HEK293T (cell line): ENCODE measurements around the gene VPS37B.

Experiments used
- CTCF ChIA-PET: fragments of 350-600 bp; formaldehyde crosslinking; extraction: SDS; loops from one replicate; lab custom pipeline; 2021; ENCODE audit warnings: antibody characterized with exemption, inconsistent platforms; lab: Yijun Ruan, JAX
- POLR2A ChIA-PET: fragments of 350-600 bp; formaldehyde crosslinking; extraction: SDS; loops from one replicate; lab custom pipeline; 2020; ENCODE audit warnings: antibody characterized with exemption, inconsistent platforms; lab: Yijun Ruan, JAX
- DNase-seq: peaks from one replicate; pipeline ENCODE4 v3.0.0; 2012; ENCODE audit warnings: mixed read lengths; ENCODE audit errors: extremely low spot score
- ARNT ChIP-seq: fragments of 450-650 bp; IDR thresholded peaks from 2 replicates; pipeline ENCODE4 v1.6.1; 2017; ENCODE audit warnings: mild to moderate bottlenecking
- BHLHE40 ChIP-seq: fragments of 450-650 bp; IDR thresholded peaks from 2 replicates; pipeline ENCODE4 v1.6.1; 2016; ENCODE audit warnings: mild to moderate bottlenecking, moderate library complexity, borderline replicate concordance
- CTBP1 ChIP-seq: fragments of 450-650 bp; IDR thresholded peaks from 2 replicates; pipeline ENCODE4 v1.6.1; 2016; ENCODE audit warnings: borderline replicate concordance
- ELF4 ChIP-seq: fragments of 450-650 bp; IDR thresholded peaks from 2 replicates; pipeline ENCODE4 v1.6.1; 2017; ENCODE audit warnings: antibody characterized with exemption
- FOXA1 ChIP-seq: fragments of 450-650 bp; IDR thresholded peaks from 2 replicates; pipeline ENCODE4 v1.6.1; 2016; ENCODE audit warnings: mild to moderate bottlenecking
- FOXK2 ChIP-seq: fragments of 450-650 bp; IDR thresholded peaks from 2 replicates; pipeline ENCODE4 v1.6.1; 2016; ENCODE audit warnings: mild to moderate bottlenecking
- FOXM1 ChIP-seq: fragments of 450-650 bp; IDR thresholded peaks from 2 replicates; pipeline ENCODE4 v1.6.1; 2017; ENCODE audit warnings: mild to moderate bottlenecking, borderline replicate concordance
- HDGF ChIP-seq: fragments of 450-650 bp; IDR thresholded peaks from 2 replicates; pipeline ENCODE4 v1.6.1; 2017; ENCODE audit warnings: antibody characterized with exemption, borderline replicate concordance
- L3MBTL2 ChIP-seq: fragments of 450-650 bp; conservative IDR thresholded peaks from 2 replicates; pipeline ENCODE4 v1.6.1; 2016; ENCODE audit warnings: mild to moderate bottlenecking
- LEF1 ChIP-seq: fragments of 450-650 bp; IDR thresholded peaks from 2 replicates; pipeline ENCODE4 v1.6.1; 2017; ENCODE audit warnings: mild to moderate bottlenecking, borderline replicate concordance
- NFRKB ChIP-seq: fragments of 450-650 bp; IDR thresholded peaks from 2 replicates; pipeline ENCODE4 v1.6.1; 2016; ENCODE audit warnings: mild to moderate bottlenecking, moderate library complexity
- SP1 ChIP-seq: fragments of 450-650 bp; IDR thresholded peaks from 2 replicates; pipeline ENCODE4 v1.6.1; 2017
- SUZ12 ChIP-seq: fragments of 450-650 bp; IDR thresholded peaks from 2 replicates; pipeline ENCODE4 v1.6.1; 2016; ENCODE audit warnings: mild to moderate bottlenecking
- TARDBP ChIP-seq: fragments of 450-650 bp; IDR thresholded peaks from 2 replicates; pipeline ENCODE4 v1.6.1; 2016
- ZNF384 ChIP-seq: fragments of 450-650 bp; IDR thresholded peaks from 2 replicates; pipeline ENCODE4 v1.6.1; 2016
- TF ChIP-seq, protein P1 (sequence below): fragments of 450-650 bp; IDR thresholded peaks from 2 replicates; pipeline ENCODE4 v1.6.1; 2016

Gene VPS37B

DNA sequence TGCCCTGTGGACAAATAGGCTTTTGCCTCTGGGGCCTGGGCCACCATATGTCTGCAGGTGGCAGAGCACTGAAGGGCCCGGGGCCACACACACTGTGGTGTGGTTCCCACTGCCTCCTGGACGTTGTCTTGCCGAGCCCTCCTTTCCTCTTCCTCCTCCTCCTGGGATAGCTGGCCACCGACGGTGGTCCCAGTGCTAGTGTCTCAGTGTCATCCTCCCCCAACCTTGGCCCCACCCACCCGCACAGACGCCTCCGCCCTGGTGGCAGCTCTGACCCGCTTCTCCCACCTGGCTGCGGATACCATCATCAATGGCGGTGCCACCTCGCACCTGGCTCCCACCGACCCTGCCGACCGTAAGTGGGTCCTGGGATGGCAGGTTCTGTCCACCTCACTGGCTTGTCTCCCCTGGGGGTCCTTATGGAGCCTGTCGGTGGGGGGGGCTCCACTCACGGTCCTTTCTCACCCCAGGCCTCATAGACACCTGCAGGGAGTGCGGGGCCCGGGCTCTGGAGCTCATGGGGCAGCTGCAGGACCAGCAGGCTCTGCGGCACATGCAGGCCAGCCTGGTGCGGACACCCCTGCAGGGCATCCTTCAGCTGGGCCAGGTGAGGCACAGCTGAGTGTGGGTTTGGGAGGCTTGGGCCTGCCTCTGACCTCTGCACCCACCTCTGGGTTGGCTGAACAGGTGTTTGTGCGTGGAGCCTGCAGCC, 37.2 kb downstream of the VPS37B start:
- CTCF ChIA-PET, result interaction anchor here (0.7 to 1.2 kb wide), 4 partner anchors 11 to 96 kb away, joined by 3 to 5 read pairs (median 3); no protein-coding TSS in a partner anchor
- DNase-seq, result no peak
- POLR2A ChIA-PET, result interaction anchor here (1.7 kb wide), 1 partner anchor 374 kb away, joined by 4 read pairs; the partner anchor contains the start of genes MPHOSPH9 and MTRFR
- TF ChIP-seq ELF4 (no peak), LEF1 (no peak), ZNF384 (no peak), SP1 (no peak), TARDBP (no peak), FOXA1 (no peak), NFRKB (no peak), BHLHE40 (no peak), L3MBTL2 (no peak), FOXM1 (no peak), CTBP1 (no peak), ARNT (no peak), FOXK2 (no peak)
- TF ChIP-seq, protein P1, sequence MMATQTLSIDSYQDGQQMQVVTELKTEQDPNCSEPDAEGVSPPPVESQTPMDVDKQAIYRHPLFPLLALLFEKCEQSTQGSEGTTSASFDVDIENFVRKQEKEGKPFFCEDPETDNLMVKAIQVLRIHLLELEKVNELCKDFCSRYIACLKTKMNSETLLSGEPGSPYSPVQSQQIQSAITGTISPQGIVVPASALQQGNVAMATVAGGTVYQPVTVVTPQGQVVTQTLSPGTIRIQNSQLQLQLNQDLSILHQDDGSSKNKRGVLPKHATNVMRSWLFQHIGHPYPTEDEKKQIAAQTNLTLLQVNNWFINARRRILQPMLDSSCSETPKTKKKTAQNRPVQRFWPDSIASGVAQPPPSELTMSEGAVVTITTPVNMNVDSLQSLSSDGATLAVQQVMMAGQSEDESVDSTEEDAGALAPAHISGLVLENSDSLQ, result no peak

DNA sequence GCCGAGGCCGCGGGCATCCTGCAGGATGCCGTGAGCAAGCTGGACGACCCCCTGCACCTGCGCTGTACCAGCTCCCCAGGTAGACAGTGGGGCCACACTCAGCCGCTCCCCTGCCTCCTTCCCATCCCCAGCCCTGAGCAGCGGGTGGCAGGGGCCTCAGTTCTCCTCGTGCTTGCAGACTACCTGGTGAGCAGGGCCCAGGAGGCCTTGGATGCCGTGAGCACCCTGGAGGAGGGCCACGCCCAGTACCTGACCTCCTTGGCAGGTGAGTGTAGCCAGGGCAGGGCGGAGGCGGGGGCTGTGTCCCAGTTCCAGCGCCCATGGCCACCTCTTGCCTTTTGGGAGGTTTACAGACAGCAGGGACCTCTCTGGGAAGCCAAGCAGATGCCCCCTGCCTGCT, 37.8 kb downstream of the VPS37B start:
- TF ChIP-seq LEF1 (no peak), ELF4 (no peak), ARNT (no peak), NFRKB (no peak), ZNF384 (no peak), HDGF (no peak), SUZ12 (no peak), TARDBP (no peak)
- ChIA-PET CTCF (interaction anchor here (1.2 kb wide), 1 partner anchor 64 kb away, joined by 3 read pairs; no protein-coding TSS in a partner anchor), POLR2A (no interaction called here)
- DNase-seq, result no peak

DNA sequence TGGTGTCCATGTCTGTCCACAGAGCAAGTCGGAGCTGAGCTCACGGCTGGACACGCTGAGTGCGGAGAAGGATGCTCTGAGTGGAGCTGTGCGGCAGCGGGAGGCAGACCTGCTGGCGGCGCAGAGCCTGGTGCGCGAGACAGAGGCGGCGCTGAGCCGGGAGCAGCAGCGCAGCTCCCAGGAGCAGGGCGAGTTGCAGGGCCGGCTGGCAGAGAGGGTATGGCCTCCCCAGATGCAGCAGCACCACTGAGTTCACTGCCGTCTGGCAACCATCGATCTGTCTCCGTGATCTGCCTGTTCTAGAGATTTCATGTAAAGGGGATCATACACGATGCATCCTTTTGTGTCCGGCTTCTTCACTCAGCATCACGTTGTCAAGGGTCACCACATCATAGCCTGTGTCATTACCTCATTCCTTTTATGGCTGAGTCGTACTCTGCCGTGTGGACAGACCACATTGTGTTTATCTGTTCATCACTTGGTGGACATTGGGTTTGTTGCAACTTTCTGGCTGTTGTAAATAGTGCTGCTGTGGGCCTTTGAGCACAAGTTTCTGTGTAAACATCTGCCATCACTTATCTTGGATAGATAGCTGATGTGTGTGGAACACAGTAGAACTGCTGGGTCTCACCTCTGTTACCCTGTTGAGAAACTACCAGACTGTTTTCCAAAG, 38.8 kb downstream of the VPS37B start:
- DNase-seq, result no peak
- POLR2A ChIA-PET, result no interaction called here
- CTCF ChIA-PET, result interaction anchor here (0.6 to 1.2 kb wide), 2 partner anchors 39 to 63 kb away, joined by 3 to 4 read pairs; no protein-coding TSS in a partner anchor
- TF ChIP-seq ZNF384, result no peak
- no peak for TF ChIP-seq LEF1
- no peak for TF ChIP-seq L3MBTL2
- TF ChIP-seq ELF4, result no peak
- TF ChIP-seq CTBP1, result no peak
- no peak for TF ChIP-seq NFRKB
- no peak for TF ChIP-seq FOXA1
- no peak for TF ChIP-seq TARDBP
- no peak for TF ChIP-seq ARNT
- TF ChIP-seq, protein P1, result no peak
- no peak for TF ChIP-seq SUZ12
- TF ChIP-seq BHLHE40, result no peak
- TF ChIP-seq HDGF, result no peak
- TF ChIP-seq SP1, result no peak
- no peak for TF ChIP-seq FOXM1
- no peak for TF ChIP-seq FOXK2

DNA sequence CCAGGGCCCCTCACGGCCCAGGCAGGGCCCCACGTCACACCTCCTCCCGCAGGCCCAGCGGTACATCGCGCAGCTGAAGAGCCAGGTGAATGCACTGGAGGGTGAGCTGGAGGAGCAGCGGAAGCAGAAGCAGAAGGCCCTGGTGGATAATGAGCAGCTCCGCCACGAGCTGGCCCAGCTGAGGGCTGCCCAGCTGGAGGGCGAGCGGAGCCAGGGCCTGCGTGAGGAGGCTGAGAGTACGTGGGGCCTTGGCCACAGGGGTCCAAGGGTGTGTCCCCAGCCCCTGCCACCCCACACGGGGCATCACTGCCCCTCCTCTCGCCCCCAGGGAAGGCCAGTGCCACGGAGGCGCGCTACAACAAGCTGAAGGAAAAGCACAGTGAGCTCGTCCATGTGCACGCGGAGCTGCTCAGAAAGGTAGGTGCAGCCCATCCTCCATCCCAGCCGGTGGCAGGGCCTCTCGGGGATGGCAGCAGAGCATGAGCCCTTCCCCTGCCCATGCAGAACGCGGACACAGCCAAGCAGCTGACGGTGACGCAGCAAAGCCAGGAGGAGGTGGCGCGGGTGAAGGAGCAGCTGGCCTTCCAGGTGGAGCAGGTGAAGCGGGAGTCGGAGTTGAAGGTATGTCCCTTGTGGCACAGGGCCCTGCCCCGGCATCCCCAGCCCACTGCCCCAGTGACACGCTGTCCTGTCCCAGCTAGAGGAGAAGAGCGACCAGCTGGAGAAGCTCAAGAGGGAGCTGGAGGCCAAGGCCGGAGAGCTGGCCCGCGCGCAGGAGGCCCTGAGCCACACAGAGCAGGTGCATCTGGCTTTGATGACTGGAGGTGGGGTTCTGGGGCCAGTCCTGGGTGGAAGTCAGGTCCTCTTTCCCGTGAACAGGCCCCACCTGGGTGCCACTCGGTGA, 39.7 kb downstream of the VPS37B start:
- ChIA-PET CTCF (interaction anchor here (0.6 kb wide), 1 partner anchor 38 kb away, joined by 4 read pairs; no protein-coding TSS in a partner anchor), POLR2A (no interaction called here)
- DNase-seq, result no peak
- no peak for TF ChIP-seq FOXA1
- TF ChIP-seq SUZ12, result no peak
- no peak for TF ChIP-seq NFRKB
- no peak for TF ChIP-seq FOXM1
- no peak for TF ChIP-seq LEF1
- TF ChIP-seq HDGF, result no peak

DNA sequence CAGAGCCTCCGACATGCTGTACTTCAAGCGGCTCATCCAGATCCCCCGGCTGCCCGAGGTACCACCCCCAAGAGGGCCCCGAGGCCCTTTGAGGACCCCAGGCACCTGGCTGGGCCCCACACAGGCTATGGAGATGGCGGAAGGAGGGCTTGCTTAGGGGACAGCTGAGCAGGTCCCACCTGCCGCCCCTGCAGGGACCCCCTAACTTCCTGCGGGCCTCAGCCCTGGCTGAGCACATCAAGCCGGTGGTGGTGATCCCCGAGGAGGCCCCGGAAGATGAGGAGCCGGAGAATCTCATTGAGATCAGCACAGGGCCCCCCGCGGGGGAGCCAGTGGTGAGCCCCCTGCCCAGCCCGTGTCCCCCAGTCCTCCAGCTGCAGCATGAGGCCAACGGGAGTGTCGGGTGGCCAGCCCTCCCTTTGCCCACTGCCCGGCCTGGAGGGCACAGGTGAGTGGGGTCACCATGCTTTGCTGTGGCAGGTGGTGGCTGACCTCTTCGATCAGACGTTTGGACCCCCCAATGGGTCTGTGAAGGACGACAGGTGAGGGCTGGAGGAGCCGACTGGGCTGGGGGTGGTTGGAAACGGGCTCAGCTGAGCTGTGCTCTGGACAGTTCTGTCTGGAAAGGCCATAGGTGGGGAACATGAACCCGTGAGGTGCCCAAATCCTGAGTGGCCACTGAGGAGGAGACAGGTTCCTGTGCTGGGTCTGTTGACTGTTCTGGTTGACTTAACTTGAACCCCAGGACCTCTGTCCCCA, 40.7 kb downstream of the VPS37B start:
- ChIA-PET POLR2A (no interaction called here), CTCF (no interaction called here)
- TF ChIP-seq ZNF384, result no peak
- no peak for TF ChIP-seq FOXK2
- no peak for TF ChIP-seq CTBP1
- TF ChIP-seq SP1, result no peak
- no peak for TF ChIP-seq FOXA1
- no peak for TF ChIP-seq TARDBP
- TF ChIP-seq LEF1, result no peak
- TF ChIP-seq, protein P1, result no peak
- no peak for TF ChIP-seq SUZ12
- no peak for TF ChIP-seq HDGF
- TF ChIP-seq BHLHE40, result no peak
- TF ChIP-seq FOXM1, result no peak
- TF ChIP-seq L3MBTL2, result no peak
- TF ChIP-seq ARNT, result no peak
- no peak for TF ChIP-seq NFRKB
- DNase-seq, result no peak
